Parathyroid adenoma (tissue), 2 donors: ENCODE results near the gene SEZ6L.

Source experiments
- H2AFZ ChIP-seq: fragments of 300-600 bp; sonication (generic); one replicate; pipeline ENCODE4 v1.7.0; 2017; ENCODE audit warnings: antibody characterized with exemption, mild to moderate bottlenecking
- H3K27ac ChIP-seq: fragments of 300-600 bp; sonication (generic); one replicate; pipeline ENCODE4 v1.7.0; 2017
- H3K27me3 ChIP-seq: fragments of 300-600 bp; sonication (generic); one replicate; pipeline ENCODE4 v1.7.0; 2017; ENCODE audit warnings: low read length; ENCODE audit not compliant: control insufficient read depth, insufficient read depth
- H3K36me3 ChIP-seq: fragments of 300-600 bp; sonication (generic); one replicate; pipeline ENCODE4 v1.7.0; 2017; ENCODE audit warnings: low read length; ENCODE audit not compliant: control insufficient read depth, insufficient read depth
- H3K4me1 ChIP-seq: fragments of 300-600 bp; sonication (generic); one replicate; pipeline ENCODE4 v1.7.0; 2017; ENCODE audit warnings: control low read depth
- H3K4me2 ChIP-seq: fragments of 300-600 bp; sonication (generic); one replicate; pipeline ENCODE4 v1.7.0; 2017; ENCODE audit warnings: low read length
- H3K4me3 ChIP-seq: fragments of 300-600 bp; sonication (generic); one replicate; pipeline ENCODE4 v1.7.0; 2017; ENCODE audit warnings: low read depth, low read length
- H3K79me2 ChIP-seq: fragments of 300-600 bp; sonication (generic); one replicate; pipeline ENCODE4 v1.7.0; 2017; ENCODE audit warnings: control low read depth
- H3K9ac ChIP-seq: fragments of 300-600 bp; sonication (generic); one replicate; pipeline ENCODE4 v1.7.0; 2017; ENCODE audit warnings: mild to moderate bottlenecking
- H3K9me3 ChIP-seq: fragments of 300-600 bp; sonication (generic); one replicate; pipeline ENCODE4 v1.7.0; 2017; ENCODE audit warnings: low read length; ENCODE audit not compliant: control insufficient read depth
- CTCF ChIP-seq: fragments of 300-600 bp; sonication (generic); IDR thresholded peaks from one replicate; pipeline ENCODE4 v1.7.0; 2017; ENCODE audit warnings: antibody characterized with exemption, mild to moderate bottlenecking
- donor health status: primary hyperparathyroidism.

Gene SEZ6L

GRCh38 chr22:26314656-26315055, 145.4 kb downstream of the SEZ6L start:
- Histone ChIP-seq H2AFZ (no peak overlapping the region), H3K36me3 (no peaks in the 10 kb centered on the region), H3K27ac (no peak overlapping the region), H3K9me3 (no peaks in the 10 kb centered on the region), H3K79me2 (no peaks in the 10 kb centered on the region), H3K27me3 (no peaks in the 10 kb centered on the region), H3K4me3 (no peak overlapping the region), H3K9ac (no peak overlapping the region), H3K4me1 (no peaks in the 10 kb centered on the region), H3K4me2 (no peak overlapping the region)
- TF ChIP-seq CTCF, result no peak

GRCh38 chr22:26316732-26317285, 147.5 kb downstream of the SEZ6L start:
- no peak overlapping the region for H3K9ac ChIP-seq
- H3K36me3 ChIP-seq, result no peaks in the 10 kb centered on the region
- H3K9me3 ChIP-seq, result no peaks in the 10 kb centered on the region
- no peak for TF ChIP-seq CTCF
- H3K27me3 ChIP-seq, result no peaks in the 10 kb centered on the region
- no peak overlapping the region for H2AFZ ChIP-seq
- no peaks in the 10 kb centered on the region for H3K4me1 ChIP-seq
- H3K4me3 ChIP-seq, result no peak overlapping the region
- H3K4me2 ChIP-seq, result no peak overlapping the region
- no peaks in the 10 kb centered on the region for H3K79me2 ChIP-seq
- no peak overlapping the region for H3K27ac ChIP-seq

GRCh38 chr22:26318975-26319374, 149.7 kb downstream of the SEZ6L start:
- TF ChIP-seq CTCF, result no peak
- Histone ChIP-seq H3K79me2 (no peaks in the 10 kb centered on the region), H3K27ac (no peak overlapping the region), H3K9me3 (no peaks in the 10 kb centered on the region), H2AFZ (no peak overlapping the region), H3K4me1 (no peaks in the 10 kb centered on the region), H3K27me3 (no peaks in the 10 kb centered on the region), H3K9ac (no peak overlapping the region), H3K36me3 (no peaks in the 10 kb centered on the region), H3K4me3 (no peak overlapping the region), H3K4me2 (no peak overlapping the region)

- H3K27ac ChIP-seq, result no peak overlapping the region
- no peak for TF ChIP-seq CTCF
- H3K27me3 ChIP-seq, result no peaks in the 10 kb centered on the region
- H2AFZ ChIP-seq, result no peak overlapping the region
- H3K4me2 ChIP-seq, result no peak overlapping the region
- H3K79me2 ChIP-seq, result no peaks in the 10 kb centered on the region
- no peaks in the 10 kb centered on the region for H3K4me1 ChIP-seq
- no peak overlapping the region for H3K4me3 ChIP-seq
- H3K9ac ChIP-seq, result no peak overlapping the region
- no peaks in the 10 kb centered on the region for H3K36me3 ChIP-seq
- H3K9me3 ChIP-seq, result no peaks in the 10 kb centered on the region
Observed at GRCh38 chr22:26320447-26320846, 151.2 kb downstream of the SEZ6L start.

GRCh38 chr22:26321469-26321913, 152.2 kb downstream of the SEZ6L start:
- no peak for TF ChIP-seq CTCF

More at GRCh38 chr22:26321469-26321913, 152.2 kb downstream of the SEZ6L start:
- H3K79me2 ChIP-seq, result no peaks in the 10 kb centered on the region
- no peaks in the 10 kb centered on the region for H3K4me1 ChIP-seq
- no peak overlapping the region for H3K4me3 ChIP-seq
- no peaks in the 10 kb centered on the region for H3K27me3 ChIP-seq
- no peak overlapping the region for H3K9ac ChIP-seq
- H3K27ac ChIP-seq, result no peak overlapping the region
- no peaks in the 10 kb centered on the region for H3K36me3 ChIP-seq
- no peak overlapping the region for H3K4me2 ChIP-seq
- no peaks in the 10 kb centered on the region for H3K9me3 ChIP-seq
- H2AFZ ChIP-seq, result no peak overlapping the region
